Measurements from ENCODE around the gene TRAPPC12. TPM values are rescaled to one million over a fixed set of nuclear protein-coding genes. Genes with fewer than 3 reads are reported as not detected.

The TRAPPC12 gene
- polyA plus RNA-seq, 1 donor from 2014 or later: 76.2 TPM

DNA sequence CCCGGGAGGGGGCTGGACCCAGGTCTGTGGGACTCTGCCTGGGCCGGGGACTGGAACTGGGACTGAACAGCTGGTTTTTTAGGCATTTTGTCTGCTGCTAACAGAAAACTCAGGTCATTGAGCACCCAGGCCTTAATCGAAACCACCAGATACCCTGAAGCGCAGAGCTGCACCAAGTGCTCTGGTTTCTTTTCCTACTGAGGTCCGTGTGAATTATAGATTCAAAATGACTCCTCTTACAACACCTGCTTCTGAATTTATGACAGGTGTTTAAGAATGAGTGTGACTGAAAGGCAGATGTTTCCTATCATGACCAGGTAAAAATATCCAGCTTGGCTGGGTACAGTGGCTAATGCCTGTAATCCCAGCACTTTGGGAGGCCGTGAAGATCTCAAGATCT is 47.8 kb downstream of the TRAPPC12 start:
- peaks cover 12% of the 10 kb centered on the region for H3K36me3 ChIP-seq (ENCODE audit: insufficient read depth, low read length)
- no peak overlapping the region for H2AFZ ChIP-seq (ENCODE audit: low read depth, low read length)
- H3F3A ChIP-seq (ENCODE audit: insufficient read depth, low read length, poor library complexity, severe bottlenecking): no peaks in the 10 kb centered on the region
- no peaks in the 10 kb centered on the region for H4K20me1 ChIP-seq (ENCODE audit: insufficient read depth)
- H3K27ac ChIP-seq (ENCODE audit: low read length): no peak overlapping the region
- no peaks in the 10 kb centered on the region for H3K9me3 ChIP-seq (ENCODE audit: low read length)
- H3K79me2 ChIP-seq (replicated peaks; ENCODE audit: insufficient read depth, low read length): no peaks in the 10 kb centered on the region
- no peaks in the 10 kb centered on the region for H3K27me3 ChIP-seq (ENCODE audit: insufficient read depth, low read depth, low read length)
- H3K4me3 ChIP-seq (ENCODE audit: low read length): no peak overlapping the region
- H3K9me2 ChIP-seq (ENCODE audit: insufficient read depth, low read length): no peaks in the 10 kb centered on the region
- TF ChIP-seq TAF1 (IDR thresholded peaks at IDR 0.05; ENCODE audit: low read depth): no peak
- no peak for TF ChIP-seq EZH2 (IDR thresholded peaks at IDR 0.05; ENCODE audit: borderline replicate concordance, insufficient read depth, low read length, poor library complexity, severe bottlenecking)
- TF ChIP-seq POLR2AphosphoS5 (IDR thresholded peaks at IDR 0.05): no peak
- no peak for TF ChIP-seq MXI1 (conservative IDR thresholded peaks at IDR 0.05; ENCODE audit: poor library complexity, severe bottlenecking)
- TF ChIP-seq EP300 (conservative IDR thresholded peaks at IDR 0.05; ENCODE audit: poor library complexity, severe bottlenecking): no peak
- TF ChIP-seq CTCF (IDR thresholded peaks at IDR 0.05; ENCODE audit: poor library complexity, severe bottlenecking): no peak
- TF ChIP-seq SMC3 (conservative IDR thresholded peaks at IDR 0.05; ENCODE audit: poor library complexity): no peak
- no peak for TF ChIP-seq RAD21 (conservative IDR thresholded peaks at IDR 0.05)
- no peak overlapping the region for H3K9ac ChIP-seq (ENCODE audit: low read length)
- no peak overlapping the region for H3K4me2 ChIP-seq (ENCODE audit: low read length)

DNA sequence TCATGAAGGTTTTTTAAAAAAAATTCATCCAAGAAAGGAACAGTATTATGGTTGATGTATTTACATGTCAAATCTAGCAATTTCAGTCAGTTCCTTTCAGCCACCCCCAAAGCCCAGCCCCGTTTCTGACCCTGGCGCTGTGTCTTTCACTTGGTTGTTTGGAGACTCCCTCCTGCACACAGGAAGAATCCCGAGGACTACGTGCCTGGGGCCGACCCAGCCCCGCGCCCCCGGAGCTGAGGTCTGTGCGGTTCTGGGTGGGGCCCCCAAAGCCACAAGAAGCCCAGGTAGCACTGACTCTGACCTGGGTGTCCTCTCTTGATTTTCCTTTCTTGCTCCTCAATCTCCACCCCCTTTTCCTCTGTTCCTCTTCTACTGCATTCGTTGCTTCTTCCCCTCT is 49.1 kb downstream of the TRAPPC12 start:
- H3K27ac ChIP-seq (ENCODE audit: low read length): no peak overlapping the region

DNA sequence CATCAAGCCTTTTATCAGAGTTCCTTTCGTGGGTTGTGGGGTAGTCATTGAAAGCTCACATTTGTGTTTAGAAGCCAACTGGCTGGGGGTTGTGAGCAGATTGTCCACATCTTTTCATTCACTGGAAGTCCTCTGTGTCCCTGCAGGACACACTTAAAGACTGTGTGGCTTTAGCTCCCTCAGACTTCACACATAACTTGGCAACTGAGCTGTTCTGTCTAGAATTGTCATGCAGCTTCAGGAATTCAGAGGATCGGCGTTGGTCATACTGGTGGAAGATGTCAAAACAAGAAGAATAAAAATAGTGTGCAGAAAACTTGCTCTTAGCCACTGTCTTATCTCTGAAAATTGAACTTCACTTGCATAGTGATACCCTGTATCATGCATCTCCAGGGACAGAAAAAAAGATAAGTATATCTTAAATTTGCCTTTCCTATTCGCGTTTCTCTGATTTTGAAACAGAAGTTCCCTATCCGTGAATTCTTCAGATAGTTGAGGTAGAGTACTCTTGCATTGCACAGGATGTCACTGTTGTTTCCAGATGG is 49.6 kb downstream of the TRAPPC12 start:
- Histone ChIP-seq H3K36me3 (ENCODE audit: insufficient read depth, low read length) (peaks cover 3% of the 10 kb centered on the region), H2AFZ (ENCODE audit: low read depth, low read length) (no peak overlapping the region), H3K9me2 (ENCODE audit: insufficient read depth, low read length) (no peaks in the 10 kb centered on the region), H3K27me3 (ENCODE audit: insufficient read depth, low read depth, low read length) (no peaks in the 10 kb centered on the region), H3K9me3 (ENCODE audit: low read length) (no peaks in the 10 kb centered on the region), H3K9ac (ENCODE audit: low read length) (no peak overlapping the region), H3F3A (ENCODE audit: insufficient read depth, low read length, poor library complexity, severe bottlenecking) (no peaks in the 10 kb centered on the region), H3K4me3 (ENCODE audit: low read length) (no peak overlapping the region), H4K20me1 (ENCODE audit: insufficient read depth) (no peaks in the 10 kb centered on the region), H3K79me2 (replicated peaks; ENCODE audit: insufficient read depth, low read length) (no peaks in the 10 kb centered on the region), H3K27ac (ENCODE audit: low read length) (no peak overlapping the region), H3K4me2 (ENCODE audit: low read length) (no peak overlapping the region)
- TF ChIP-seq EP300 (conservative IDR thresholded peaks at IDR 0.05; ENCODE audit: poor library complexity, severe bottlenecking) (no peak), SMC3 (conservative IDR thresholded peaks at IDR 0.05; ENCODE audit: poor library complexity) (no peak), EZH2 (IDR thresholded peaks at IDR 0.05; ENCODE audit: borderline replicate concordance, insufficient read depth, low read length, poor library complexity, severe bottlenecking) (no peak), TAF1 (IDR thresholded peaks at IDR 0.05; ENCODE audit: low read depth) (no peak), CTCF (IDR thresholded peaks at IDR 0.05; ENCODE audit: poor library complexity, severe bottlenecking) (no peak)

More for the DNA sequence above, 49.1 kb downstream of the TRAPPC12 start:
- TF ChIP-seq RAD21 (conservative IDR thresholded peaks at IDR 0.05): no peak
- no peaks in the 10 kb centered on the region for H3K9me3 ChIP-seq (ENCODE audit: low read length)
- no peaks in the 10 kb centered on the region for H3K27me3 ChIP-seq (ENCODE audit: insufficient read depth, low read depth, low read length)
- no peak overlapping the region for H3K4me2 ChIP-seq (ENCODE audit: low read length)
- no peak overlapping the region for H3K9ac ChIP-seq (ENCODE audit: low read length)
- H3K9me2 ChIP-seq (ENCODE audit: insufficient read depth, low read length): no peaks in the 10 kb centered on the region
- H4K20me1 ChIP-seq (ENCODE audit: insufficient read depth): no peaks in the 10 kb centered on the region
- peaks cover 9% of the 10 kb centered on the region for H3K36me3 ChIP-seq (ENCODE audit: insufficient read depth, low read length)
- H3K79me2 ChIP-seq (replicated peaks; ENCODE audit: insufficient read depth, low read length): no peaks in the 10 kb centered on the region
- no peak overlapping the region for H3K4me3 ChIP-seq (ENCODE audit: low read length)
- H3F3A ChIP-seq (ENCODE audit: insufficient read depth, low read length, poor library complexity, severe bottlenecking): no peaks in the 10 kb centered on the region
- no peak overlapping the region for H2AFZ ChIP-seq (ENCODE audit: low read depth, low read length)
